Muscle layer of duodenum (tissue), 2 donors: ENCODE data around the gene ZNF750.

Source experiments
- H3K27ac ChIP-seq: one replicate; pipeline ENCODE4 v1.7.0; 2013; ENCODE audit warnings: mild to moderate bottlenecking, low read length
- H3K27me3 ChIP-seq: one replicate; pipeline ENCODE4 v1.7.0; 2013; ENCODE audit warnings: low read depth, mild to moderate bottlenecking, control low read depth, low read length
- H3K36me3 ChIP-seq, 2 donors: one replicate each; pipeline ENCODE4 v1.7.0; 2013; ENCODE audit warnings: low read length in 2 of 2, control low read depth in 1 of 2, mild to moderate bottlenecking in 1 of 2; ENCODE audit not compliant: insufficient read depth in 2 of 2, control insufficient read depth in 1 of 2
- H3K4me1 ChIP-seq, 2 donors: one replicate each; pipeline ENCODE4 v1.7.0; 2013; ENCODE audit warnings: low read length in 2 of 2, mild to moderate bottlenecking in 2 of 2, control low read depth in 1 of 2, moderate library complexity in 1 of 2; ENCODE audit not compliant: insufficient read depth in 2 of 2, control insufficient read depth in 1 of 2
- H3K4me3 ChIP-seq, 2 donors: one replicate each; pipeline ENCODE4 v1.7.0; 2013; ENCODE audit warnings: low read length in 2 of 2, low read depth in 1 of 2, mild to moderate bottlenecking in 1 of 2
- H3K9me3 ChIP-seq, 2 donors: one replicate each; pipeline ENCODE4 v1.7.0; 2013; ENCODE audit warnings: low read length in 2 of 2, control low read depth in 1 of 2, mild to moderate bottlenecking in 1 of 2; ENCODE audit not compliant: control insufficient read depth in 1 of 2
- donor health status: healthy.

The ZNF750 gene

DNA sequence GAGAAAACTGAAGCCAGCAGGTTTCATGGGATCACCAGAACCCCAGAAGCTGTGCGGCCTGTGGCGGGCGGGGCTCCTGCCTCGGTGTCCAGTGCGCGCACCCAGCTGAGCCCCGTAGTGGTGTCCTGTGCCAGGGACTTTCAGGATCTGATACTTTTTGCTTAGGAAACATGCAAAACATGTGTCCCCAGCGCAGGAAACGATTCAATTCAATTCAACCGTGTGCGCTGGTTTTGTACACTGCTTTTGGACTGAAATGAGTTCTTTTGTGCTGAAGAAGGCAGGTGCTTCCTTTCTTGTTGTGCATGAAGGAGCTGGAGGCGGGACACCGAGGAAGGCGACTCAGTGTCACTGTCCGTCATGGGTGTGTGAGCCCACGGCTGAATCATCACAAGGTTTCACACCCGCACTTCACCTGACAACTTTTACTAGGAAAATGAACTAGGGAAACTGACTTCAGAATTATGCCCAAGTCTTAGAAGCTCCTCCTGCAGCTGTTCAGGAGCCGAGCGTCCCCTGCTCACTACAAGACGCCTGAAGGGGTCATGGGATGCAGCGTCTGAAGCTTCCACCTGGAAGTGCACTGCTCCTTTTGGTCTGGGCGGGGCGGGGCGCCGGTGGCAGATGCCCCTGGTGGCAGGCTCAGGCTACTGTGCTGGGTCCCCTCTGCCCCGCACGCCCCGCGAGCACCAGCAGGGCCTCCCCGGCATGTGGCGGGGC is 31.4 kb upstream of the ZNF750 start:
- Histone ChIP-seq H3K4me1 (peaks cover 0 to 5% of the 10 kb centered on the region in 2 donors), H3K27me3 (no peaks in the 10 kb centered on the region), H3K9me3 (no peaks in the 10 kb centered on the region), H3K27ac (no peak overlapping the region), H3K4me3 (no peak overlapping the region), H3K36me3 (peaks cover 0 to 21% of the 10 kb centered on the region in 2 donors)

DNA sequence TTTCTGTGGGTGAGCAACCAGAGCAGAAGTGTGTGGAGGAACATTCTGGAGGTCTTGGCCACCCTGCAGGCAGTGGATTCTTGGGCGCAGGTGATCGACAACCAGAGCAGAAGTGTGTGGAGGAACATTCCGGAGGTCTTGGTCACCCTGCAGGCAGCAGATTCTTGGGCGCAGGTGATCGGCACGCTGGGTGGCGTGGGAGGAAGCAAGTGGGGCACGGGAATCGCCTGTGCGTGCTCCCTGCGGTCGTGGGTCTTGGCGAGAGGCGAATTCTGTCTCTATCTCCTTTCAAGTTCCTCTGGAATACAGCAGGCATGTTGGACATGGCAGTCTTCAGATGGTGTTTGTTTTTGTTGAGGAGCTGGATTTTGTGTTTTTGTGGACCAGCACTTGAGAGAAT is 30.7 kb upstream of the ZNF750 start:
- Histone ChIP-seq H3K9me3 (no peaks in the 10 kb centered on the region), H3K4me3 (no peak overlapping the region), H3K4me1 (peaks cover 0 to 5% of the 10 kb centered on the region in 2 donors), H3K36me3 (peaks cover 0 to 21% of the 10 kb centered on the region in 2 donors), H3K27ac (no peak overlapping the region), H3K27me3 (no peaks in the 10 kb centered on the region)

DNA sequence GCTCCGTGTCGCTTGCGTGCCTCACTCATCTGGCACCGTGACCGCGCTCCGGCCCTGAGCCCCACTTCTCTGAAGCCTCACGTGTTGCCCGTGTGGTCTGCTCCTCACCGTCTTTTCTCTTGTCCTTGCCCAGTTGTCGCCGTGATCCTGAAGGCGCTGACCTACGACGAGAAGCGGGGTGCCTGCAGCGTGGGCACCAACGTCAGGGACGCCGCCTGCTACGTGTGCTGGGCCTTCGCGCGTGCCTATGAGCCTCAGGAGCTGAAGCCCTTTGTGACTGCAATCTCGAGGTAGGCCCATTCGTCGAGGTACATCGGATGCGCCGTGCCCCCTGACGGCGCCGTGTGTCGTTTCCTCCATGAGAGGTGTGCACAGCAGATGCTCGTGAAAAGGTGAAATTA is 30.3 kb upstream of the ZNF750 start:
- H3K27me3 ChIP-seq, result no peaks in the 10 kb centered on the region
- no peaks in the 10 kb centered on the region for H3K9me3 ChIP-seq
- peaks cover 0 to 5% of the 10 kb centered on the region in 2 donors for H3K4me1 ChIP-seq
- H3K4me3 ChIP-seq, result no peak overlapping the region
- H3K36me3 ChIP-seq, result peaks cover 0 to 21% of the 10 kb centered on the region in 2 donors
- H3K27ac ChIP-seq, result no peak overlapping the region

DNA sequence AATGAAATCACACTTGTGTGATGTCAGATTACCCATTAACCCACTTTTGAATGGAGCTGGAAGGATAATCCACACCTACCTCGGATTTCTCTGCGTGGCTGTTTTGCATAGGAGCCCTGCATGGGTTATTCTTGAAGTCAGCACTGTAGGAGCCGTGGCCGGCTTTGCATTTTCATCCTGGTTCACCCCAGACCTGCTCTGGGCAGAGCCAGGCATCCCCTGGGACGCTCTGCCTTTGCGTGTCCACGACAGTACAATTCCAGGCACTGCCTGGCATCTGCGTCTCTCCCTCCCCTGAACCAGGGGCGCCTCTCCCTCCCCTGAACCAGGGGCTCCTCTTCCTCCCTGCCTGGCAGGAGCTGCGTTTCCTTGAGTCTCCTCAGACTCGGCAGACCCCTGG is 29.7 kb upstream of the ZNF750 start:
- Histone ChIP-seq H3K27me3 (no peaks in the 10 kb centered on the region), H3K4me3 (no peak overlapping the region), H3K9me3 (no peaks in the 10 kb centered on the region), H3K4me1 (peaks cover 0 to 7% of the 10 kb centered on the region in 2 donors), H3K36me3 (peaks cover 0 to 21% of the 10 kb centered on the region in 2 donors), H3K27ac (no peak overlapping the region)

DNA sequence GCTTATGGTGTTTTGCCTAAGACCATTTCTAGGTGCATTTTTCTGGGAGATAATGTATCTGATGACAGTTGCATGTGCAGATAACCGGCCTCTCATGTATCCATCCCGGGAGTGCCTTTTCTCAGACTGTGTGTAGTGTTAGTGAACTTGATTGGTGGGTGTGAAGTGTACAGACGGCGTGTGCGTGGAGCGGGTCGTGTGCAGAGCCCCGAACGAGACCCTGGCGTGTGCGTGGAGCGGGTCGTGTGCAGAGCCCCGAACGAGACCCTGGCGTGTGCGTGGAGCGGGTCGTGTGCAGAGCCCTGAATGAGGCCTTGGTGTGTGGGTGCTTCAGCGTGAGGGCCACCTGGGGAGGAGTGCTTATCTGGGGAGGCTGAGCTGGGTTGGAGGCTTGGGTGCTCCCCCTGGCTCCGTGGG is 28.9 kb upstream of the ZNF750 start:
- H3K4me1 ChIP-seq, result peaks cover 6 to 15% of the 10 kb centered on the region in 2 donors
- peaks cover 0 to 21% of the 10 kb centered on the region in 2 donors for H3K36me3 ChIP-seq
- no peak overlapping the region for H3K4me3 ChIP-seq
- no peaks in the 10 kb centered on the region for H3K27me3 ChIP-seq
- H3K9me3 ChIP-seq, result no peaks in the 10 kb centered on the region
- H3K27ac ChIP-seq, result no peak overlapping the region

DNA sequence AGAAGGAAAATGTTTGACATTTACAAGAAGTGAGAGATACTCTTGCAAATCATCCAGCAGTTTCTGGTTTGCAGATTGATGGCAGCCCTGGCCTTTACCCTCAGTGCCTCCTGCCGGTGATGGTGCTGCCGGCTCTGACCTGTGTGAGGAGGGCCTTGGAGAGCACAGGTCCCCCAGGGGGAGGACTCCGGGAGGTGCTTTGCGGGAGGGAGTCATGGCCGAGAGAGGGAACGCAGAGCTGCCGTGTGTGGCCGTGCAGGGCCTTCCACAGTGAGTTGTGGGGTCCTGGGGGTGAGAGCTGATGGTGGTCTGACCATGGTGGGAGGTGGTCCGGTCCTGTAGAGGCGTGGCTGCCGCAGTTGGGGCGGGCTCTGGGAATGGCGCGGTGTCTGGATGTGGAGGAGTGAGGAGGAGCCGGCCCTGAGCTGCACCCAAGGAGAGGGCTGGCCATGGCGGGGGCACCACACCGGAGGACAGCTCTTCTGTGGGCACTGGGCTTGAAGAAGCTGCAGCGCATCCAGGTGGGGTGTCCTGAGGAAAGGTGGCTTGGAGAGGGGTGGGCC is 28.0 kb upstream of the ZNF750 start:
- Histone ChIP-seq H3K4me3 (no peak overlapping the region), H3K36me3 (peaks cover 0 to 21% of the 10 kb centered on the region in 2 donors), H3K4me1 (peaks cover 8 to 17% of the 10 kb centered on the region in 2 donors), H3K27me3 (no peaks in the 10 kb centered on the region), H3K27ac (no peak overlapping the region), H3K9me3 (no peaks in the 10 kb centered on the region)

DNA sequence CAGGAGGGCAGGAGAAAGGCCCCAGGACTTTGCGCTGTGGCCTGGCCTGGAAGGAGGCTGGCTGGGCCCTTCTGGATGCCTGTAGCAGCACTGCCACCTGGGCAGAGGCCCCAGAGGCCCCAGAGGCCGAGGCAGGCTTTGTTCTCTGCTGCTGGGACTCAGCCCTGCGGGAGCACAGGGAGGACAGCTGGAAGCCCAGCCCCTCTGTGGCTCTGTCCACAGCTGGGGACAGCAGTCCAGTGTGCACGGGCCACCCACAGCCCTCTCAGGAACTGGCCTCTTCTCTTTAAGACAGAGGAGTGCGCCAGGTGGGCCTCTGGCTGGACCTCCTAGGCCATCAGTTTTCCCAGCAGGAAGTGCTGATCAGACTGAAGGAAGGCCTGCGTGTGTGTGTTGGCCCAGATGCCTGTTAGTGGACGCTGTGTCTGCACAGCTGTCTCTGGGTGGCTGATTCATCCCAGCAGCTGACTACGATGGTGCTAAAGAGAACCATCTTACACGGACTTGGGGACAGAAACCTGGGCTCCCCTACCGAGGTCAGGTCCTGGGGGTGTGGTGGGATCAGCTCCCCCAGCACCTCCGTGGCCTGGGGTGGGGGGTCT is 26.9 kb upstream of the ZNF750 start:
- H3K27me3 ChIP-seq, result no peaks in the 10 kb centered on the region
- H3K9me3 ChIP-seq, result no peaks in the 10 kb centered on the region
- peaks cover 8 to 17% of the 10 kb centered on the region in 2 donors for H3K4me1 ChIP-seq
- peaks cover 0 to 15% of the 10 kb centered on the region in 2 donors for H3K36me3 ChIP-seq
- H3K4me3 ChIP-seq, result no peak overlapping the region
- H3K27ac ChIP-seq, result no peak overlapping the region

DNA sequence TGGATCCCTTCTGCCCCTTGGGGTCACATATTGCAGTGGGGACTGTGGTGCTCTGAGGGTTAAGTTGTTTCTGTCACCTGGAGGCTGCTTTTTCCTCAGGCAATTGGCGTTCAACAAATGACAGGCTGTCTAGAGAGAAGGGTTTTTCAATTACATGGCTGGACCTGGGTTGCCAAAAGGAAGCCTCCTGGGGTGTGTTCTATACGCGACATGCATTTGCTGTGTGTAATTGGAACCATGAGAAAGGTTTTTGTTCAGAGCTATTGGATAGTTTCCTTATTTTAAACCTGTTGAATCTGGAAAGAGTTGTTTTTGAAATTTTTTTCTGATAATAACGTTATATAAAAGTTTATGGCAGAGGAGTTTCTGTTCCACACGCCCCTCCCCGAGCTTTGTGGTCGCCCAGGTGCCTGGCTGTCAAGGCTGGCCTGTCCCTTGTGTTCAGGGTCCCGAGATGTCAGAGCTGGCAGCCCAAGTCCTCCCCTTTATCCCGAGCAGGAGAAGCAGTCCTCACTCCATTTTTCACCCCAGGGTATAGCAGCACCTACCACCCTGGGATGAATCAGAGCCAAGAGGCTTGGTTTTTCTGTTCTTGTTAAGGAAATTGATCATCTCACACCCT is 26.1 kb upstream of the ZNF750 start:
- no peak overlapping the region for H3K27ac ChIP-seq
- no peaks in the 10 kb centered on the region for H3K9me3 ChIP-seq
- H3K4me3 ChIP-seq, result no peak overlapping the region
- H3K27me3 ChIP-seq, result no peaks in the 10 kb centered on the region
- H3K36me3 ChIP-seq, result peaks cover 0 to 7% of the 10 kb centered on the region in 2 donors
- H3K4me1 ChIP-seq, result peaks cover 8 to 17% of the 10 kb centered on the region in 2 donors

DNA sequence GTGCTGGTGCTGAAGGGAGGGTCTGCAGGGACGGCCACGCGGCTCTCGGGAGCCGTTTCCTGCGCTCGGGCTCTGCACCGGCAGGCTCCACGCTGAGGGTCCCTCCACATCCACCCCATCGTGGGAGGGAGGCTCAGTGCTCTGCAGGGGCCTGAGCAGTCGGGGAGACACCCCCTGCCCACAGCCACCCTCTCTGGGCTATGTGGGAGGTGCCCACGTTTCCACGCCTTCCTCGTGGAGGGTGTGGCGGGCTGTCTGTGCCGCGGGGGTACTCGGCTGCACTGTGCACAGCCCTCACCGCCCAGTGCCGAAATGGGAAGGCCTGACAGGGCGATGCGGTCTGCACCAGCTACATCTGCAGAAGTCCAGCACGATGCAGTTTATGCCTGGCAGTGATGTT is 25.5 kb upstream of the ZNF750 start:
- Histone ChIP-seq H3K36me3 (peaks cover 0 to under 1% of the 10 kb centered on the region in 2 donors), H3K27ac (no peak overlapping the region), H3K4me3 (no peak overlapping the region), H3K27me3 (no peaks in the 10 kb centered on the region), H3K4me1 (peaks cover 8 to 17% of the 10 kb centered on the region in 2 donors), H3K9me3 (no peaks in the 10 kb centered on the region)

DNA sequence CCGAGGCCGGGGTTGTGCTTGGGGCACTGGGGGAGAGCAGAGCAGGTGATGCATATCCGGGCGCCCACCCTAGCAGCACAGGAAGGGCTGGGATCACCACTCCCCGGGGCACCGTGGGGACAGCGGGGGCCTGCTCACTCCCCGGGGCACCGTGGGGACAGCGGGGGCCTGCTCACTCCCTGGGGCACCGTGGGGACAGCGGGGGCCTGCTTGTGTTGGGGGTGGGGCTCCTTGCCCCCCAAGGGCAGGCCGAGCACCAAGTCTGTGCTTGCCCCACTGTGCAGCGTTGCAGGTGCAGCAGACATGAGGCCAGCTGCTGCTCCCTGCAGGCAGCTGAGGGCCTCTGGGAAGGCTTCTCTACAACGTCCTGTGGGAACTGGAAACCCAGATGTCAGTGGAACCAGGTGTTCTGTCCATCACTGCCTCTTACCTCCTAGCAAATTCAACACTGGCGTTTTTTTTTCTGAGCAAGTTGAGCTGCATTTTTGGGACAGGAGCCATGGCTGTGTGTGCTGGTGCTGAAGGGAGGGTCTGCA is 25.0 kb upstream of the ZNF750 start:
- no peak overlapping the region for H3K27ac ChIP-seq
- no peaks in the 10 kb centered on the region for H3K9me3 ChIP-seq
- peaks cover 8 to 17% of the 10 kb centered on the region in 2 donors for H3K4me1 ChIP-seq
- no peaks in the 10 kb centered on the region for H3K27me3 ChIP-seq
- H3K36me3 ChIP-seq, result no peaks in the 10 kb centered on the region
- no peak overlapping the region for H3K4me3 ChIP-seq
